Hepatocyte (in vitro differentiated cells): ENCODE measurements around the gene MSI2. TPM values are rescaled to one million over a fixed set of nuclear protein-coding genes. Genes with fewer than 3 reads are reported as not detected.

Experiments
- DNase-seq: peaks from one replicate; pipeline ENCODE4 v3.0.0-alpha.2; 2016; ENCODE audit warnings: low spot score
- H2AFZ ChIP-seq: fragments of 200-600 bp; sonication (generic); 2 replicates; pipeline ENCODE4 v1.6.0; 2016; ENCODE audit warnings: antibody characterized with exemption, mild to moderate bottlenecking
- H3K27ac ChIP-seq: fragments of 200-600 bp; sonication (generic); 2 replicates; pipeline ENCODE4 v1.5.1; 2016; ENCODE audit warnings: mild to moderate bottlenecking
- H3K27me3 ChIP-seq: fragments of 200-600 bp; sonication (generic); 2 replicates; pipeline ENCODE4 v1.6.1; 2016
- H3K36me3 ChIP-seq: fragments of 200-600 bp; sonication (generic); replicated peaks from 2 replicates; pipeline ENCODE4 v1.5.1; 2016; ENCODE audit warnings: low read depth; ENCODE audit not compliant: insufficient read depth
- H3K4me1 ChIP-seq: fragments of 200-600 bp; sonication (generic); 2 replicates; pipeline ENCODE4 v1.5.1; 2016; ENCODE audit warnings: mild to moderate bottlenecking, moderate library complexity; ENCODE audit not compliant: insufficient read depth
- H3K4me2 ChIP-seq: fragments of 200-600 bp; sonication (generic); 2 replicates; pipeline ENCODE4 v1.6.0; 2016
- H3K4me3 ChIP-seq: fragments of 200-600 bp; sonication (generic); 2 replicates; pipeline ENCODE4 v1.5.1; 2016; ENCODE audit warnings: mild to moderate bottlenecking
- H3K79me2 ChIP-seq: fragments of 200-600 bp; sonication (generic); 2 replicates; pipeline ENCODE4 v1.6.0; 2017; ENCODE audit warnings: mild to moderate bottlenecking
- H3K9me2 ChIP-seq: fragments of 200-600 bp; sonication (generic); replicated peaks from 2 replicates; pipeline ENCODE4 v1.6.0; 2017; ENCODE audit warnings: mild to moderate bottlenecking; ENCODE audit not compliant: insufficient read depth
- H3K9me3 ChIP-seq: fragments of 200-600 bp; sonication (generic); 2 replicates; pipeline ENCODE4 v1.5.1; 2016; ENCODE audit warnings: low read depth, mild to moderate bottlenecking
- H4K20me1 ChIP-seq: fragments of 200-600 bp; sonication (generic); 2 replicates; pipeline ENCODE4 v1.6.0; 2016; ENCODE audit warnings: mild to moderate bottlenecking; ENCODE audit not compliant: insufficient read depth, poor library complexity, severe bottlenecking
- EZH2 ChIP-seq: fragments of 200-600 bp; sonication (generic); IDR thresholded peaks from 2 replicates; pipeline ENCODE4 v1.6.1; 2016; ENCODE audit warnings: antibody characterized with exemption, mild to moderate bottlenecking, borderline replicate concordance
- EZH2phosphoT487 ChIP-seq: fragments of 200-600 bp; sonication (generic); IDR thresholded peaks from one replicate; pipeline ENCODE4 v1.6.1; 2018; ENCODE audit warnings: antibody characterized with exemption, mild to moderate bottlenecking, low read depth, moderate library complexity; ENCODE audit not compliant: unreplicated experiment, severe bottlenecking
- WGBS: methylation state at CpG from one replicate; pipeline ENCODE4 v1.1.6; 2016; ENCODE audit warnings: low lambda C conversion rate; ENCODE audit errors: missing lambda C conversion rate; 5-methylcytosine and 5-hydroxymethylcytosine counted together
- polyA plus RNA-seq: library from polyadenylated mRNA; unstranded; fragments of >200 nt; fragmentation: Nextera tagmentation; extraction: Ambion mirVana; gene quantifications from 2 replicates; pipeline ENCODE4 v1.2.1, GENCODE V29; 2016
- total RNA-seq: library from RNA; depleted of rRNA; stranded (reverse); fragments of >200 nt; gene quantifications from 2 replicates; pipeline ENCODE4 v1.2.3, GENCODE V29; 2014
- TF ChIP-seq, protein P1 (sequence below): fragments of 200-600 bp; sonication (generic); IDR thresholded peaks from 2 replicates; pipeline ENCODE4 v1.5.1; 2016; ENCODE audit warnings: antibody characterized with exemption, mild to moderate bottlenecking; ENCODE audit not compliant: poor library complexity

Gene MSI2
- total and polyA plus RNA-seq, 2 experiments from 2014 or later: 16.1 to 60.6 TPM

- TF ChIP-seq, protein P1, sequence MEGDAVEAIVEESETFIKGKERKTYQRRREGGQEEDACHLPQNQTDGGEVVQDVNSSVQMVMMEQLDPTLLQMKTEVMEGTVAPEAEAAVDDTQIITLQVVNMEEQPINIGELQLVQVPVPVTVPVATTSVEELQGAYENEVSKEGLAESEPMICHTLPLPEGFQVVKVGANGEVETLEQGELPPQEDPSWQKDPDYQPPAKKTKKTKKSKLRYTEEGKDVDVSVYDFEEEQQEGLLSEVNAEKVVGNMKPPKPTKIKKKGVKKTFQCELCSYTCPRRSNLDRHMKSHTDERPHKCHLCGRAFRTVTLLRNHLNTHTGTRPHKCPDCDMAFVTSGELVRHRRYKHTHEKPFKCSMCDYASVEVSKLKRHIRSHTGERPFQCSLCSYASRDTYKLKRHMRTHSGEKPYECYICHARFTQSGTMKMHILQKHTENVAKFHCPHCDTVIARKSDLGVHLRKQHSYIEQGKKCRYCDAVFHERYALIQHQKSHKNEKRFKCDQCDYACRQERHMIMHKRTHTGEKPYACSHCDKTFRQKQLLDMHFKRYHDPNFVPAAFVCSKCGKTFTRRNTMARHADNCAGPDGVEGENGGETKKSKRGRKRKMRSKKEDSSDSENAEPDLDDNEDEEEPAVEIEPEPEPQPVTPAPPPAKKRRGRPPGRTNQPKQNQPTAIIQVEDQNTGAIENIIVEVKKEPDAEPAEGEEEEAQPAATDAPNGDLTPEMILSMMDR: no peak
- TF ChIP-seq EZH2phosphoT487 (no peak), EZH2 (no peak)
- Histone ChIP-seq H3K36me3 (no peaks in the 10 kb centered on the region), H2AFZ (no peak overlapping the region), H3K4me1 (peaks cover 14% of the 10 kb centered on the region), H3K79me2 (peaks cover 39% of the 10 kb centered on the region), H3K4me3 (no peak overlapping the region), H3K9me3 (no peaks in the 10 kb centered on the region), H3K9me2 (no peaks in the 10 kb centered on the region), H4K20me1 (no peaks in the 10 kb centered on the region), H3K4me2 (peak overlapping the region; percentile 20), H3K27ac (peak overlapping the region; percentile 35), H3K27me3 (no peaks in the 10 kb centered on the region)
- DNase-seq: no peak
- 92% methylated on average over 2 of the region's 2 CpGs for WGBS
These were observed 226.3 kb downstream of the MSI2 start for GRCh38 chr17:57482657-57483056.

- H2AFZ ChIP-seq: no peak overlapping the region
- H4K20me1 ChIP-seq: no peaks in the 10 kb centered on the region
- WGBS: 68% methylated on average over 6 of the region's 6 CpGs
- H3K4me3 ChIP-seq: no peak overlapping the region
- DNase-seq: no peak
- H3K9me3 ChIP-seq: no peaks in the 10 kb centered on the region
- no peaks in the 10 kb centered on the region for H3K9me2 ChIP-seq
- H3K36me3 ChIP-seq: no peaks in the 10 kb centered on the region
- H3K4me1 ChIP-seq: peaks cover 14% of the 10 kb centered on the region
- TF ChIP-seq, protein P1: no peak
- TF ChIP-seq EZH2 (no peak), EZH2phosphoT487 (no peak)
- H3K27me3 ChIP-seq: no peaks in the 10 kb centered on the region
- no peak overlapping the region for H3K27ac ChIP-seq
- H3K79me2 ChIP-seq: peaks cover 47% of the 10 kb centered on the region
- no peak overlapping the region for H3K4me2 ChIP-seq
These were observed 227.9 kb downstream of the MSI2 start for GRCh38 chr17:57484081-57484666.

GRCh38 chr17:57484826-57485565, 228.7 kb downstream of the MSI2 start:
- Histone ChIP-seq H3K27ac (no peak overlapping the region), H3K79me2 (peaks cover 53% of the 10 kb centered on the region), H3K4me2 (no peak overlapping the region), H3K36me3 (no peaks in the 10 kb centered on the region), H4K20me1 (no peaks in the 10 kb centered on the region), H3K9me3 (no peaks in the 10 kb centered on the region), H3K4me1 (peaks cover 14% of the 10 kb centered on the region), H3K27me3 (no peaks in the 10 kb centered on the region), H3K9me2 (no peaks in the 10 kb centered on the region), H3K4me3 (no peak overlapping the region), H2AFZ (no peak overlapping the region)
- TF ChIP-seq EZH2phosphoT487: no peak
- TF ChIP-seq EZH2: no peak
- TF ChIP-seq, protein P1: no peak
- DNase-seq: no peak
- WGBS: 90% methylated on average over 10 of the region's 10 CpGs
